Prostate gland (tissue), 2 donors: ENCODE data around the gene NCOA1. TPM values are rescaled to one million over a fixed set of nuclear protein-coding genes. Genes with fewer than 3 reads are reported as not detected.
"Not testable (repeated sequence)": the region's sequence is repeated elsewhere in the genome, so short reads cannot be mapped to it uniquely, and the experiment has no call there.

Experiments used
- DNase-seq: peaks from one replicate; pipeline ENCODE4 v3.0.0-alpha.2; 2019; ENCODE audit warnings: low spot score
- H3K27ac ChIP-seq, 2 donors: fragments of 200-600 bp; sonication (generic); 2 replicates each; pipeline ENCODE4 v1.5.1; 2017 to 2019
- H3K27me3 ChIP-seq: fragments of 200-600 bp; sonication (generic); replicated peaks from 2 replicates; pipeline ENCODE4 v1.5.1; 2019; ENCODE audit not compliant: insufficient read depth
- H3K36me3 ChIP-seq, 2 donors: fragments of 200-600 bp; sonication (generic); 1 replicate in 1 of 2; 2 replicates in 1 of 2; pipeline versions ENCODE4 v1.5.1 to v1.8.1; 2017 to 2019
- H3K4me1 ChIP-seq: fragments of 200-600 bp; sonication (generic); replicated peaks from 2 replicates; pipeline ENCODE4 v1.5.1; 2019
- H3K4me3 ChIP-seq, 2 donors: fragments of 200-600 bp; sonication (generic); 2 replicates each; pipeline ENCODE4 v1.5.1; 2017 to 2019
- H3K9me3 ChIP-seq: fragments of 200-600 bp; sonication (generic); 2 replicates; pipeline ENCODE4 v1.5.1; 2017
- POLR2A ChIP-seq: fragments of 450-650 bp; IDR thresholded peaks from one replicate; pipeline ENCODE4 v1.6.1; 2016; ENCODE audit warnings: antibody characterized with exemption, mild to moderate bottlenecking
- POLR2AphosphoS5 ChIP-seq: sonication (generic); formaldehyde crosslinking; IDR thresholded peaks from one replicate; pipeline ENCODE4 v1.6.1; 2017; ENCODE audit warnings: antibody characterized with exemption
- WGBS: methylation state at CpG from one replicate; pipeline ENCODE4 v1.1.5; 2018; 5-methylcytosine and 5-hydroxymethylcytosine counted together
- intact Hi-C: fragments of 100-400 bp; cut with DNase I; formaldehyde crosslinking; loops from one replicate; pipeline ENCODE4 v1.14.2; 2022
- total RNA-seq, 2 donors: library from RNA; depleted of rRNA; stranded (reverse); fragments of >200 nt; gene quantifications; one replicate each; pipeline ENCODE4 v1.1.0, GENCODE V29; 2016
- TF ChIP-seq, protein P1 (sequence below), 4 experiments: fragments of 200-600 bp in 2 of 4; fragments of 450-650 bp in 2 of 4; sonication (generic) in 2 of 4; IDR thresholded peaks; 1 replicate in 3 of 4; 2 replicates in 1 of 4; pipeline ENCODE4 v1.5.1; 2016 to 2019; ENCODE audit warnings: antibody characterized with exemption in 4 of 4, mild to moderate bottlenecking in 2 of 4, moderate library complexity in 2 of 4

NCOA1 gene
- total RNA-seq, 2 donors from 2014 or later: 24.9 to 72.4 TPM

DNA sequence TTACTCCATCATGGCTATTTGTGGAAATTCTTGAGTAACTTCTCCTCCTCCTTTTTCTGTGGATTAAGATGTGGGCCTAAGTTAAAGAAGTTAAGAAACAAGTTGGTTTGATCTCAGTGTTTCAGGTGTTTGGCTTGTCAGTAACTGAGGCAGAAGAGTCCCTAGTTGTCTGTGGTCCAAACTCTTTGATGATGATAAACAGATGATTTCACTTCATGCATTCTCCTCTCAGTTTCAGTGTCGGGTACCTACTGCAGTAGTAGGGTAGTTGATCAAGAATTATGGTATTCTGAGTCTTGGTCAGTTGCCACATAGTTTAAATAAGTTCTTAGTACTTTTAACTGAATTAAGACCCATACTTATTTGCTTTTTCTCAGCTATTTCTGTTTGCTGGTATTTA is 85.6 kb downstream of the NCOA1 start:
- Histone ChIP-seq H3K9me3 (no peaks in the 10 kb centered on the region), H3K27me3 (no peaks in the 10 kb centered on the region), H3K27ac (no peak overlapping the region), H3K4me1 (no peaks in the 10 kb centered on the region), H3K4me3 (no peak overlapping the region), H3K36me3 (no peaks in the 10 kb centered on the region)
- WGBS: 82% methylated on average over 1 of the region's 1 CpG
- intact Hi-C loops: no loop called here
- no peak for DNase-seq
- no peak for TF ChIP-seq POLR2A
- TF ChIP-seq POLR2AphosphoS5: no peak
- TF ChIP-seq, protein P1, sequence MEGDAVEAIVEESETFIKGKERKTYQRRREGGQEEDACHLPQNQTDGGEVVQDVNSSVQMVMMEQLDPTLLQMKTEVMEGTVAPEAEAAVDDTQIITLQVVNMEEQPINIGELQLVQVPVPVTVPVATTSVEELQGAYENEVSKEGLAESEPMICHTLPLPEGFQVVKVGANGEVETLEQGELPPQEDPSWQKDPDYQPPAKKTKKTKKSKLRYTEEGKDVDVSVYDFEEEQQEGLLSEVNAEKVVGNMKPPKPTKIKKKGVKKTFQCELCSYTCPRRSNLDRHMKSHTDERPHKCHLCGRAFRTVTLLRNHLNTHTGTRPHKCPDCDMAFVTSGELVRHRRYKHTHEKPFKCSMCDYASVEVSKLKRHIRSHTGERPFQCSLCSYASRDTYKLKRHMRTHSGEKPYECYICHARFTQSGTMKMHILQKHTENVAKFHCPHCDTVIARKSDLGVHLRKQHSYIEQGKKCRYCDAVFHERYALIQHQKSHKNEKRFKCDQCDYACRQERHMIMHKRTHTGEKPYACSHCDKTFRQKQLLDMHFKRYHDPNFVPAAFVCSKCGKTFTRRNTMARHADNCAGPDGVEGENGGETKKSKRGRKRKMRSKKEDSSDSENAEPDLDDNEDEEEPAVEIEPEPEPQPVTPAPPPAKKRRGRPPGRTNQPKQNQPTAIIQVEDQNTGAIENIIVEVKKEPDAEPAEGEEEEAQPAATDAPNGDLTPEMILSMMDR (IDR thresholded peaks at IDR 0.05): no peak

DNA sequence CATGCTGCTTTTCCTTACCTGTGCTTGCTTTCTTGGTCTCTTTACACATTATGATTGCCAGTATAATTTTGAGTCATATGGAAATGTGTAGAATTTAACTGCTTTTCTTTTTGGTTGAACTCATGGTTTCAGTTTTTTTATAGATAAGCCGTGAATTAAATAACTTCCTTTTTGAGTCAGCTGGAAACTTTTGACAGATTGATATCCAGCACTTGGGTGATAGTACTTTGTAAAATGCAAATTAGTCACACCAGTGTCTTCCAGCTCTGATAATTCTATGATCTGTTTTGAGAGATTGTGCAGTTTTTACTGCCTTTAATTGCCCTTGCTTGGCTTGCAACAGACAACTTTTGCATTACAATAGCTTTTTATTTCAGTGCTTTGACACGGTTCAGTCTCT is 86.4 kb downstream of the NCOA1 start:
- intact Hi-C loops: no loop called here
- WGBS: 42% methylated on average over 2 of the region's 2 CpGs

DNA sequence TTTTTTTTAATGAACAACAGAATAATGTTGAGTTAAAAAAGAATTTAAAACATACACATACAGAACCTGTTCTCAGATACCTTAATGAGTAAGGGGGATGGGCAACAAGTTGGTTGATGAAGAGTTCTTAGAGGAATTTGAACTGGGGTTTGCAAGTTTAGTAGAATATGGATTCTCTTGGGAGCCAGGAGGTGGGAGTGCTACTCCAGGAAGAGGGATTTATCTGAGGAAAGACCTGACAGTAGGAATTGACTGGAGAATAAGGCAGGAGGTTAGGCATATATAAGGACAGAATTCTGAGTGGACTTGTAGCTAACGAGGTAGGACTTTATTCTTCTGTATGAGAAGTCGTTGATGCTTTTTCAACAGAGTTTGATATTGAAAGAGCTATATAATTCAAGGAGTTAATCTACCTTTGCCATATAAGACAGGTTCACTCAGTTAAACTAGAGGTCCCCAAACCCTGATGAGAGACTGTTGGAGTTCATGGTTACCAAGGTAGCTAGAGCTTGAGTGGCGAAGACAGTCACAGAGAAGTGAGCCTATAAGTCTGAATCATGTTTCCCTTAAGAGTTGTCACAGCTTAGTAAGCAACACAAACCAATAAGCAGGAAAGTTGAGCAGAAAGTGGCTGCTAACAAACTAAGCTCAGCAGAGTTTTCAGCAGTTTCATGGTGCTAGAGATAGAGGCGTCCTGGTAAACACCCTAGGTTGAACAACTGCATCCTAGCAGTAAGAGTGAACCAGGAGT is 88.2 kb downstream of the NCOA1 start:
- Histone ChIP-seq H3K27me3 (no peaks in the 10 kb centered on the region), H3K27ac (no peak overlapping the region), H3K4me1 (no peaks in the 10 kb centered on the region), H3K9me3 (no peaks in the 10 kb centered on the region), H3K4me3 (no peak overlapping the region), H3K36me3 (no peaks in the 10 kb centered on the region)
- 89% methylated on average over 4 of the region's 4 CpGs for WGBS
- intact Hi-C loops: no loop called here
- DNase-seq: no peak
- TF ChIP-seq POLR2AphosphoS5 (no peak), POLR2A (no peak)
- TF ChIP-seq, protein P1 (IDR thresholded peaks at IDR 0.05): no peak

More for the DNA sequence above, 86.4 kb downstream of the NCOA1 start:
- no peaks in the 10 kb centered on the region for H3K27me3 ChIP-seq
- H3K9me3 ChIP-seq: no peaks in the 10 kb centered on the region
- H3K36me3 ChIP-seq: no peaks in the 10 kb centered on the region
- no peak for TF ChIP-seq POLR2AphosphoS5
- TF ChIP-seq, protein P1 (IDR thresholded peaks at IDR 0.05): no peak
- TF ChIP-seq POLR2A: no peak
- no peak overlapping the region for H3K4me3 ChIP-seq
- no peak overlapping the region for H3K27ac ChIP-seq
- H3K4me1 ChIP-seq: no peaks in the 10 kb centered on the region
- DNase-seq: no peak

DNA sequence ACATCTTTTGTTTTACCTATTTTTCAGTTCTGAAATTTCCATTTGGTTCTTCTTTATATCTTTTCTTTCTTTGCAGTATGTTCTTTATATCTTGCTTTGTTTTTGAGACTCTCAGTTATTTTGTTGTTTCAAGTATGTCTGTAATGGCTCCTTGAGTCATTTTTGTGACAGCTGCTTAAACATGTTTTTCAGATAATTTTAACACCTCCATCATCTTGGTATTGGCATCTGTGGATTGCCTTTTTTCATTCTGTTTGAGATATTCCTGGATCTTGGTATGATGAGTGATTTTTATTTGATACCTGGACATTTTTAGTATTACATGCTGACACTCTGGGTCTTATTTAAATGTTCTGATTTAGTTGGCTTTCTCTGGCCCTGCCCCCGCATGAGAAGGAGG is 89.5 kb downstream of the NCOA1 start:
- no peak overlapping the region for H3K27ac ChIP-seq
- TF ChIP-seq, protein P1 (IDR thresholded peaks at IDR 0.05): no peak
- no peak for TF ChIP-seq POLR2A
- H3K4me1 ChIP-seq: no peaks in the 10 kb centered on the region
- 84% methylated on average over 1 of the region's 1 CpG for WGBS
- H3K36me3 ChIP-seq: no peaks in the 10 kb centered on the region
- H3K27me3 ChIP-seq: no peaks in the 10 kb centered on the region
- no peak for DNase-seq
- no peaks in the 10 kb centered on the region for H3K9me3 ChIP-seq
- no peak overlapping the region for H3K4me3 ChIP-seq
- intact Hi-C loops: no loop called here

DNA sequence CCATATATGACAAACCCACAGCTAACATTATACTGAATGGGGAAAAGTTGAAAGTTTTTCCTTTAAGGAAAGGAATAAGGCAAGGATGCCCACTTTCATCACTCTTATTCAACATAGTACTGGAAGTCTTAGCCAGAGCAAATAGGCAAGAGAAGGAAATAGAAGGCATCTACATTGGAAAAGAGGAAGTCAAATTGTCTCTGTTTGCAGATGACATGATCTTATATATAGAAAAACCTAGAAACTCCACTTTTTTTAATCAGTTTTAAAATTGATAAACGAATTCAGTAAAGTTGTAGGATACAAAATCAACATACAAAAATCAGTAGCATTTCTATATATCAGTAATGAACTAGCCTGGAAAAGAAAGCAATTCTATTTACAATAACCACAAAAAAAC is 90.9 kb downstream of the NCOA1 start:
- H3K27ac ChIP-seq, DNase-seq, H3K9me3 ChIP-seq, intact Hi-C loops, H3K4me1 ChIP-seq, H3K4me3 ChIP-seq, H3K36me3 ChIP-seq, H3K27me3 ChIP-seq: not testable (repeated sequence)
- 98% methylated on average over 1 of the region's 1 CpG for WGBS
